Rectal smooth muscle tissue (tissue), 1 donor: Measurements from ENCODE around the gene EMILIN2.
"Not testable (repeated sequence)": the region's sequence is repeated elsewhere in the genome, so short reads cannot be mapped to it uniquely, and the experiment has no call there.

Source experiments
- H3K27ac ChIP-seq: one replicate; pipeline ENCODE4 v1.7.0; 2013; ENCODE audit warnings: low read depth, low read length, inconsistent platforms
- H3K27me3 ChIP-seq: one replicate; pipeline ENCODE4 v1.7.0; 2013; ENCODE audit warnings: low read length; ENCODE audit not compliant: control insufficient read depth, insufficient read depth
- H3K36me3 ChIP-seq: one replicate; pipeline ENCODE4 v1.7.0; 2013; ENCODE audit warnings: low read length; ENCODE audit not compliant: control insufficient read depth, insufficient read depth
- H3K4me1 ChIP-seq: one replicate; pipeline ENCODE4 v1.7.0; 2013; ENCODE audit warnings: low read length; ENCODE audit not compliant: control insufficient read depth, insufficient read depth
- H3K4me3 ChIP-seq: one replicate; pipeline ENCODE4 v1.7.0; 2013; ENCODE audit warnings: low read length
- H3K9ac ChIP-seq: one replicate; pipeline ENCODE4 v1.7.0; 2013; ENCODE audit warnings: low read length

EMILIN2 gene

DNA sequence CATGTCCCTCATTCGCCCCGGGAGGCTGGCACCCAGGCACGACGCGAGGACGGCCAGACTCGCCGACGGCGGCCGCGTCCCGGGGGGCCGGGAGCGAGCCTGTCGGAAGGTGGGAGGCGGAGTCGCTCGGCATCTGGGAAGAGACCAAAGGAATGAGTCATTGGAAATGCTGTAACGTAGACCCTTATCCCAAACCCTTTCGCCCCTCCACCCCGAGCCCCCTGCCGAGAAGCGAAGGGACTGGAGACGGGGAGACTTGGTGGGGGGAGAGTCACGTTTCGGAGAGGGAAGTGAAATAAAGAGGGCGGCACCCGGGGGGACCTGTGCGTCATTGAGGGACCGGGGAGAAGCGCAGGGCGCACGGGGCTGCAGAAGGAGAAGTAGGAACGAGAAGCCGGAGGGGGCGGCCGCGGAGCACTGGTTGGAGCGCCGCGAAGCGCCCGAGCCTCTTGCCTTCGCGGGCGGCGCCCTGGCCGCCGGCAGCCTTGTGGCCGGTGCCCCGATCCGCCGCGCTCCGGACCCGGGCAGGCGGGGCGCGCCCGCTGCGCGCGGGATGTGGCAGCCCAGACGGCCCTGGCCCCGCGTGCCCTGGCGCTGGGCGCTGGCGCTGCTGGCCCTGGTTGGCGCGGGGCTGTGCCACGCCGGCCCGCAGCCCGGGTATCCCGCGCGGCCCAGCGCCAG is at the start of gene EMILIN2:
Gene EMILIN2, plus strand, starts transcription at position 371 of the 681 bp plus-strand sequence. Its CDS starts 183 bp downstream, at position 554.
- Histone ChIP-seq H3K4me1 (no peaks in the 10 kb centered on the region), H3K27me3 (peaks cover 8% of the 10 kb centered on the region), H3K9ac (no peak within 1 kb of the TSS), H3K27ac (no peak within 1 kb of the TSS), H3K36me3 (no peaks in the 10 kb centered on the region), H3K4me3 (peak within 1 kb of the TSS; percentile 61)

DNA sequence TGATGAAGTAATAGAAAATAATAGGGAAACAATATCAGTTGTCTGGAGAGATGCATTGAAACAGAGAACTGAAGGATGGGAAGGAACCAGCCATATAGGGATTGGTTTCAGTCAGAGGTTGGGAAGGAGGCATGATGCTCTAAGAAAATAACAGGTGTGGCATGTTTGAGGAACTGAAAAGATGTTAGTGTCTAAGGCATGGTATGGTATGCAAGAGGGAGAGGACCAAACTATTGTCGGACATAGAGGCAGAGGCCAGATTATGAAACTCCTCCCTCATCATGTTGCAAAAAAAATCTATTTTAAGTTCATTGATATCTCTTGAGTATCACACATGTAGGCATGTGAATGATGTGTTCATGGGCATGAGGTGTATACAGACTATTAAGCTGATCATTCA is 48.9 kb upstream of the EMILIN2 start:
- Histone ChIP-seq H3K36me3 (peaks cover 13% of the 10 kb centered on the region), H3K27ac (no peak overlapping the region), H3K27me3 (no peaks in the 10 kb centered on the region), H3K4me3 (no peak overlapping the region), H3K4me1 (no peaks in the 10 kb centered on the region), H3K9ac (no peak overlapping the region)

GRCh38 chr18:2799369-2799768 is 47.4 kb upstream of the EMILIN2 start:
- peaks cover 9% of the 10 kb centered on the region for H3K36me3 ChIP-seq
- no peak overlapping the region for H3K9ac ChIP-seq
- no peaks in the 10 kb centered on the region for H3K4me1 ChIP-seq
- H3K27ac ChIP-seq: no peak overlapping the region
- no peak overlapping the region for H3K4me3 ChIP-seq
- H3K27me3 ChIP-seq: no peaks in the 10 kb centered on the region

DNA sequence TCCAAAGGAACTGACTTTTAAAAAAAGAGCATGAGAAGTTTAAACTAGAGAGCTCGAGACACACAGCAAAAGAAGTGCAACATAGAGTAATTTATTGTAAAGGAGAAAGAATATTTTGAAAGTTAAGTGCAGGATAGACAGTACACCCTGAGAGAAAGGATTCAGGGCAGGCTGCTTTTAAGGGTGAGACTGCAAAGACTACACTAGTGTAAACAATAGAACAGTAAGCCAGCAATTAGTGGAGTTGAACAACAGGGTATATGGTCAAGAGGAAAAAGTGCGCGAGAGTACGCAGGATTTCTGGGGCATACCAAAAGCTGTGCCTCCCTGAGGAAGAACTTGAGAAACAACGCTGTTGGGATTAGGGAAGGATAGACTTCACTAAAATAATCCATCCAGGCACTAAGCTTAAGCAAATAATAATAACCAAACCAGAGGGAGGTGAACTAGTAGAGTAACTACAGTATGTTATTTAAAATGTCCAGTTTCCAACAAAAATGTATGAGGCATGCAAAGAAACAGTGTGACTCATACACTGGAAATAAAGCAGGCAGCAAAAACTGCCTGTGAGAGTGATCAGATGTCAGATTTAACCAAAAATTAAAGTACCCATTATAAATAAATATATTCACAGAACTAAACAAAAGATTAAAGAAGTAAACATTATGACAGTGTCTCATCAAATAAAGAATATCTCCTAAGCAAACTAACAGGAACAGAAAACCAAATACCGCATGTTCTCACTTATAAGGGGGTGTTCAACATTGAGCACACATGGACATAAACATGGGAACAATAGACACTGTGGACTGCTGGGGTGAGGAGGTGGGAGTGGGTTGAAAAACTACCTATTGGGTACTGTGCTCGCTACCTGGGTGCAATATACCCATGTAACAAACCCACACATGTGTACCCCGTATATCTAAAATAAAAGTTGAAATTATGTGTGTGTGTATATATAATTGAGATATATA is 40.5 kb upstream of the EMILIN2 start:
- no peak overlapping the region for H3K9ac ChIP-seq
- no peaks in the 10 kb centered on the region for H3K4me1 ChIP-seq
- no peaks in the 10 kb centered on the region for H3K36me3 ChIP-seq
- H3K27me3 ChIP-seq: no peaks in the 10 kb centered on the region
- no peak overlapping the region for H3K27ac ChIP-seq
- H3K4me3 ChIP-seq: no peak overlapping the region

GRCh38 chr18:2808640-2809039 is 38.2 kb upstream of the EMILIN2 start:
- H3K36me3 ChIP-seq, H3K27ac ChIP-seq, H3K4me1 ChIP-seq, H3K9ac ChIP-seq, H3K4me3 ChIP-seq, H3K27me3 ChIP-seq: not testable (repeated sequence)

DNA sequence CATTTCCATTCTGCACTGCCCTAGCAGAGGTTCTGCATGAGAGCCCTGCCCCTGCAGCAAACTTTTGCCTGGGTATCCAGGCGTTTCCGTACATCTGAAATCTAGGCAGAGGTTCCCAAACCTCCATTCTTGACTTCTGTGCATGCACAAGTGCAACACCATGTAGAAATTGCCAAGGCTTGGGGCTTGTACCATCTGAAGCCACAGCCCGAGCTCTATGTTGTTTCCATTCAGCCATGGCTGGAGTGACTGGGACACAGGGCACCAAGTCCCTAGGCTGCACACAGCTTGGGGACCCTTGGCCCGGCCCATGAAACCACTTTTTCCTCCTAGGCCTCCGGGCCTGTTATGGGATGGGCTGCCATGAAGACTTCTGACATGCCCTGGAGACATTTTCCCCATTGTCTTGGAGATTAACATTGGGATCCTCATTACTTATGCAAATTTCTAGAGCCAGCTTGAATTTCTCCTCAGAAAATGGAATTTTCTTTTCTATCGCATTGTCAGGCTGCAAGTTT is 37.1 kb upstream of the EMILIN2 start:
- H3K27me3 ChIP-seq, H3K4me3 ChIP-seq, H3K27ac ChIP-seq, H3K4me1 ChIP-seq, H3K36me3 ChIP-seq, H3K9ac ChIP-seq: not testable (repeated sequence)

DNA sequence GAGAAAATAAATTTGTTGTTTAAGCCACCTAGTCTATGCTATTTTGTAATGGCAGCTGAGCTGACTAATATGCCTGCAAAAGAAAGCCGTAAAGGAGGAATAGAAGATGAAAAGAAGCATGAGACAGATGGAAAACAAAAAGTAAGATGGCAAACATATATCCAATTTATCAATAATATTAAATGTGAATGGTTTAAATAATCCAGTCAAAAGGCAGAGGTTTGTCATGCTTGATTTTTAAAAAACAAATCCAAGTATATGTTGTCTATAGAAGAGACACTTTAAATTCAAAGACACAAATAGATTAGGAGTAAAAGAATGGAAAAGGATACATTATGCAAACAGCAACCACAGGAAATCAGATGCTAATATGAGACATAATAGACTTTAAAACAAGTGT is 35.4 kb upstream of the EMILIN2 start:
- Histone ChIP-seq H3K4me1 (no peaks in the 10 kb centered on the region), H3K36me3 (no peaks in the 10 kb centered on the region)

GRCh38 chr18:2814928-2815327 is 31.9 kb upstream of the EMILIN2 start:
- Histone ChIP-seq H3K9ac (no peak overlapping the region), H3K27ac (no peak overlapping the region), H3K4me3 (no peak overlapping the region), H3K4me1 (no peaks in the 10 kb centered on the region), H3K27me3 (no peaks in the 10 kb centered on the region), H3K36me3 (no peaks in the 10 kb centered on the region)

More for the DNA sequence above, 35.4 kb upstream of the EMILIN2 start:
- H3K27me3 ChIP-seq: no peaks in the 10 kb centered on the region
- no peak overlapping the region for H3K9ac ChIP-seq
- no peak overlapping the region for H3K4me3 ChIP-seq
- H3K27ac ChIP-seq: no peak overlapping the region

GRCh38 chr18:2818281-2818680 is 28.5 kb upstream of the EMILIN2 start:
- Histone ChIP-seq H3K4me3 (no peak overlapping the region), H3K9ac (no peak overlapping the region), H3K27ac (no peak overlapping the region), H3K36me3 (no peaks in the 10 kb centered on the region), H3K27me3 (no peaks in the 10 kb centered on the region), H3K4me1 (no peaks in the 10 kb centered on the region)

GRCh38 chr18:2821695-2822094 is 25.1 kb upstream of the EMILIN2 start:
- Histone ChIP-seq H3K36me3 (no peaks in the 10 kb centered on the region), H3K27me3 (no peaks in the 10 kb centered on the region), H3K4me1 (no peaks in the 10 kb centered on the region), H3K9ac (no peak overlapping the region), H3K27ac (no peak overlapping the region), H3K4me3 (no peak overlapping the region)

DNA sequence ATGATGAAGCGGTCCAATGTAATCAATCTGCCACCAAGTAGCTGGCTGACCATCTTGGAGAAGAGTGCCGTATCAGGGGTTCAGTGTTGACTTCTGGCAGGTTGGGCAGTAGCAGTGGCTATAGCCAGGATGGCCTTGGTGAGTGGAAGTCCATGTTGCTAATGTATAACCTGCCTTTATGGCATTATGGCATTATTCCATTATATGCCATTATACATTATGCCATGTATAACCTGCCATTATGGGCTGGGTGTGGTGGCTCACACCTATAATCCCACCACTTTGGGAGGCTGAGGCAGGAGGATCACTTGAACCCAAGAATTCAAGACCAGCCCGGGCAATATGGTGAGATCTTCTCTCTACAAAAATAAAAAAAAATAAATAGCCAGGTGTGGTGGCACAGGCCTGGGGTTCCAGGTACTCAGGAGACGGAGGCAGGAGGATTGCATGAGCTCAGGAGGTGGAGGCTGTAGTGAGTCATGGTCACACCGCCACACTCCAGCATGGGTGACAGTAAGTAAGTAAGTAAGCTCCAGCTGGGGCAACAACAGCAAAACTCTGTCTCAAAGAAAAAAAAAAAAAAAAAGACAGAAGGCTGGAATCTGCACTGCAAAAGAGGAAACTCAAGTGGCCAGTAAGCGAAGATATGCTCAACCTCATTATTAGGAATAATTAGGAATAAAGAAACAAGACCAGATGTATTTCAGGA is 24.4 kb upstream of the EMILIN2 start:
- Histone ChIP-seq H3K4me1 (no peaks in the 10 kb centered on the region), H3K36me3 (no peaks in the 10 kb centered on the region), H3K27me3 (no peaks in the 10 kb centered on the region), H3K9ac (no peak overlapping the region), H3K4me3 (no peak overlapping the region), H3K27ac (no peak overlapping the region)

- Histone ChIP-seq H3K27me3 (no peaks in the 10 kb centered on the region), H3K36me3 (no peaks in the 10 kb centered on the region), H3K9ac (no peak overlapping the region), H3K4me3 (no peak overlapping the region), H3K27ac (no peak overlapping the region), H3K4me1 (no peaks in the 10 kb centered on the region)
Observed at GRCh38 chr18:2823202-2823601, 23.6 kb upstream of the EMILIN2 start.
